HCT116 (cell line): Measurements from ENCODE around the gene FOXP2.

Experiments
- EZH2 ChIP-seq: fragments of 200-600 bp; sonication (generic); IDR thresholded peaks from 2 replicates; pipeline ENCODE4 v1.6.1; 2017; ENCODE audit warnings: antibody characterized with exemption, mixed run types
- EZH2phosphoT487 ChIP-seq: fragments of 200-600 bp; IDR thresholded peaks from 2 replicates; pipeline ENCODE4 v1.6.1; 2018; ENCODE audit warnings: antibody characterized with exemption, borderline replicate concordance
- POLR2A ChIP-seq: IDR thresholded peaks from 2 replicates; pipeline ENCODE4 v1.7.0; 2011; ENCODE audit warnings: borderline replicate concordance; ENCODE audit not compliant: insufficient read depth, insufficient read length; ENCODE audit errors: extremely low read depth
- POLR2AphosphoS5 ChIP-seq: IDR thresholded peaks from 2 replicates; pipeline ENCODE4 v1.6.1; 2011; ENCODE audit warnings: mild to moderate bottlenecking, low read depth, low read length, moderate library complexity
- SRF ChIP-seq: IDR thresholded peaks from 2 replicates; pipeline ENCODE4 v1.6.1; 2012; ENCODE audit warnings: low read depth
- YY1 ChIP-seq: IDR thresholded peaks from 2 replicates; pipeline ENCODE4 v1.6.1; 2011; ENCODE audit warnings: low read length, low read depth, moderate library complexity, mild to moderate bottlenecking; ENCODE audit not compliant: insufficient replicate concordance; ENCODE audit errors: extremely low read depth
- TF ChIP-seq, protein P1 (sequence below), 3 experiments: fragments of 200-600 bp in 1 of 3; sonication (generic) in 1 of 3; IDR thresholded peaks in 2 of 3; conservative IDR thresholded peaks in 1 of 3; 2 replicates each; pipeline ENCODE4 v1.5.1; 2012 to 2017; ENCODE audit warnings: low read depth in 2 of 3, low read length in 2 of 3, antibody characterized with exemption in 1 of 3, borderline replicate concordance in 1 of 3, control low read depth in 1 of 3, mild to moderate bottlenecking in 1 of 3, mixed read lengths in 1 of 3, mixed run types in 1 of 3, moderate library complexity in 1 of 3; ENCODE audit not compliant: insufficient read depth in 1 of 3
- TF ChIP-seq, protein P2 (sequence below): IDR thresholded peaks from 2 replicates; pipeline ENCODE4 v1.6.1; 2012

GRCh38 chr7:114527589-114527988, 113.0 kb downstream of the FOXP2 start:
- TF ChIP-seq, protein P1, sequence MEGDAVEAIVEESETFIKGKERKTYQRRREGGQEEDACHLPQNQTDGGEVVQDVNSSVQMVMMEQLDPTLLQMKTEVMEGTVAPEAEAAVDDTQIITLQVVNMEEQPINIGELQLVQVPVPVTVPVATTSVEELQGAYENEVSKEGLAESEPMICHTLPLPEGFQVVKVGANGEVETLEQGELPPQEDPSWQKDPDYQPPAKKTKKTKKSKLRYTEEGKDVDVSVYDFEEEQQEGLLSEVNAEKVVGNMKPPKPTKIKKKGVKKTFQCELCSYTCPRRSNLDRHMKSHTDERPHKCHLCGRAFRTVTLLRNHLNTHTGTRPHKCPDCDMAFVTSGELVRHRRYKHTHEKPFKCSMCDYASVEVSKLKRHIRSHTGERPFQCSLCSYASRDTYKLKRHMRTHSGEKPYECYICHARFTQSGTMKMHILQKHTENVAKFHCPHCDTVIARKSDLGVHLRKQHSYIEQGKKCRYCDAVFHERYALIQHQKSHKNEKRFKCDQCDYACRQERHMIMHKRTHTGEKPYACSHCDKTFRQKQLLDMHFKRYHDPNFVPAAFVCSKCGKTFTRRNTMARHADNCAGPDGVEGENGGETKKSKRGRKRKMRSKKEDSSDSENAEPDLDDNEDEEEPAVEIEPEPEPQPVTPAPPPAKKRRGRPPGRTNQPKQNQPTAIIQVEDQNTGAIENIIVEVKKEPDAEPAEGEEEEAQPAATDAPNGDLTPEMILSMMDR (IDR thresholded peaks at IDR 0.05 in 2 of 3, conservative IDR thresholded peaks at IDR 0.05 in 1 of 3; ENCODE audit: borderline replicate concordance in 1 of 3, insufficient read depth in 1 of 3, low read depth in 2 of 3, low read length in 2 of 3): no peak
- TF ChIP-seq POLR2A: no peak
- no peak for TF ChIP-seq EZH2
- TF ChIP-seq, protein P2, sequence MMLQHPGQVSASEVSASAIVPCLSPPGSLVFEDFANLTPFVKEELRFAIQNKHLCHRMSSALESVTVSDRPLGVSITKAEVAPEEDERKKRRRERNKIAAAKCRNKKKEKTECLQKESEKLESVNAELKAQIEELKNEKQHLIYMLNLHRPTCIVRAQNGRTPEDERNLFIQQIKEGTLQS: no peak
- no peak for TF ChIP-seq YY1
- no peak for TF ChIP-seq SRF
- TF ChIP-seq POLR2AphosphoS5: no peak
- no peak for TF ChIP-seq EZH2phosphoT487
